Lower leg skin (tissue), 3 donors: ENCODE data around the gene SRGN.

Experiments used
- CTCF ChIP-seq, 3 donors: fragments of 450-650 bp; IDR thresholded peaks; one replicate each; pipeline ENCODE4 v1.5.1; 2016; ENCODE audit warnings: antibody characterized with exemption in 3 of 3, mild to moderate bottlenecking in 3 of 3, moderate library complexity in 2 of 3
- POLR2A ChIP-seq, 2 donors: fragments of 450-650 bp; IDR thresholded peaks; one replicate each; pipeline ENCODE4 v1.6.1; 2016 to 2017; ENCODE audit warnings: antibody characterized with exemption in 2 of 2, mild to moderate bottlenecking in 1 of 2, moderate library complexity in 1 of 2

- TF ChIP-seq CTCF (IDR thresholded peaks at IDR 0.05) = no peak
- no peak for TF ChIP-seq POLR2A (IDR thresholded peaks at IDR 0.05)
Measured at GRCh38 chr10:69125554-69125953, 37.7 kb downstream of the SRGN start.
